Measurements from ENCODE around the gene NRXN3. TPM values are rescaled to one million over a fixed set of nuclear protein-coding genes. Genes with fewer than 3 reads are reported as not detected.

Gene NRXN3
- total and polyA plus RNA-seq, 2 donors (not counting 1 experiment from before 2014, with no cell fraction given): not detected

- no peaks in the 10 kb centered on the region for H3K4me1 Mint-ChIP-seq
- H3K36me3 ChIP-seq (replicated peaks in 1 of 2; ENCODE audit: control extremely low read depth in 1 of 2, control insufficient read depth in 1 of 2, extremely low read depth in 1 of 2, insufficient read depth in 2 of 2, low read length in 1 of 2): no peaks in the 10 kb centered on the region
- no peaks in the 10 kb centered on the region for H3K9me3 Mint-ChIP-seq (ENCODE audit: insufficient read depth)
- no peak overlapping the region for H3K4me3 ChIP-seq (ENCODE audit: control extremely low read depth in 1 of 5, extremely low read depth in 1 of 5, insufficient read depth in 1 of 5, low read depth in 2 of 5, low read length in 4 of 5)
- no peaks in the 10 kb centered on the region for H3K9me3 ChIP-seq (ENCODE audit: control extremely low read depth in 1 of 3, control insufficient read depth in 2 of 3, insufficient read depth in 1 of 3, low read length in 2 of 3)
- ChIA-PET CTCF (no interaction called here), POLR2A (no interaction called here)
- no peak for TF ChIP-seq CTCF (IDR thresholded peaks at IDR 0.05)
- no peak overlapping the region for H3K4me2 ChIP-seq (replicated peaks; ENCODE audit: low read depth, low read length, poor library complexity, severe bottlenecking)
- no peaks in the 10 kb centered on the region for H3K79me2 ChIP-seq (ENCODE audit: control insufficient read depth, insufficient read depth, low read length)
- DNase-seq (no peak), ATAC-seq (ENCODE audit: low read depth) (no peak)
- H3K27ac ChIP-seq (ENCODE audit: low read length in 2 of 2): no peak overlapping the region
- intact Hi-C loops (cut with micrococcal nuclease): no loop called here
- H3K4me3 Mint-ChIP-seq: no peak overlapping the region
- no peak overlapping the region for H2AFZ ChIP-seq (ENCODE audit: insufficient read depth, low read depth, low read length, poor library complexity, severe bottlenecking)
- H3K27ac Mint-ChIP-seq: no peak overlapping the region
- H3K4me1 ChIP-seq (ENCODE audit: control insufficient read depth in 2 of 2, insufficient read depth in 2 of 2, low read length in 2 of 2): no peaks in the 10 kb centered on the region
- no peak overlapping the region for H3K9ac ChIP-seq (ENCODE audit: low read length)
- H4K20me1 ChIP-seq (ENCODE audit: control insufficient read depth, insufficient read depth, low read length, poor library complexity, severe bottlenecking): no peaks in the 10 kb centered on the region
- H3K27me3 ChIP-seq (replicated peaks in 1 of 4; ENCODE audit: control extremely low read depth in 1 of 4, control insufficient read depth in 3 of 4, insufficient read depth in 4 of 4, low read length in 3 of 4): no peaks in the 10 kb centered on the region
- 83% methylated on average over 7 of the region's 11 CpGs for WGBS (ENCODE audit: insufficient coverage)
- no peaks in the 10 kb centered on the region for H3K27me3 Mint-ChIP-seq
Measured at GRCh38 chr14:79712302-79712950, 1542.3 kb downstream of the NRXN3 start.

GRCh38 chr14:79721399-79722084, 1551.4 kb downstream of the NRXN3 start:
- no peak overlapping the region for H3K27ac Mint-ChIP-seq
- Histone ChIP-seq H3K4me3 (ENCODE audit: control extremely low read depth in 1 of 5, extremely low read depth in 1 of 5, insufficient read depth in 1 of 5, low read depth in 2 of 5, low read length in 4 of 5) (no peak overlapping the region), H3K36me3 (replicated peaks in 1 of 2; ENCODE audit: control extremely low read depth in 1 of 2, control insufficient read depth in 1 of 2, extremely low read depth in 1 of 2, insufficient read depth in 2 of 2, low read length in 1 of 2) (no peaks in the 10 kb centered on the region), H4K20me1 (ENCODE audit: control insufficient read depth, insufficient read depth, low read length, poor library complexity, severe bottlenecking) (no peaks in the 10 kb centered on the region), H3K27ac (ENCODE audit: low read length in 2 of 2) (no peak overlapping the region), H3K4me2 (replicated peaks; ENCODE audit: low read depth, low read length, poor library complexity, severe bottlenecking) (no peak overlapping the region), H3K4me1 (ENCODE audit: control insufficient read depth in 2 of 2, insufficient read depth in 2 of 2, low read length in 2 of 2) (no peaks in the 10 kb centered on the region), H3K9me3 (ENCODE audit: control extremely low read depth in 1 of 3, control insufficient read depth in 2 of 3, insufficient read depth in 1 of 3, low read length in 2 of 3) (no peaks in the 10 kb centered on the region), H3K79me2 (ENCODE audit: control insufficient read depth, insufficient read depth, low read length) (no peaks in the 10 kb centered on the region), H3K27me3 (replicated peaks in 1 of 4; ENCODE audit: control extremely low read depth in 1 of 4, control insufficient read depth in 3 of 4, insufficient read depth in 4 of 4, low read length in 3 of 4) (no peaks in the 10 kb centered on the region), H3K9ac (ENCODE audit: low read length) (no peak overlapping the region), H2AFZ (ENCODE audit: insufficient read depth, low read depth, low read length, poor library complexity, severe bottlenecking) (no peak overlapping the region)
- H3K27me3 Mint-ChIP-seq: no peaks in the 10 kb centered on the region
- ChIA-PET CTCF (no interaction called here), POLR2A (no interaction called here)
- H3K4me3 Mint-ChIP-seq: no peak overlapping the region
- H3K4me1 Mint-ChIP-seq: no peaks in the 10 kb centered on the region
- WGBS (ENCODE audit: insufficient coverage): 97% methylated on average over 4 of the region's 5 CpGs
- intact Hi-C loops (cut with micrococcal nuclease): no loop called here
- peaks cover 2% of the 10 kb centered on the region for H3K9me3 Mint-ChIP-seq (ENCODE audit: insufficient read depth)
- DNase-seq (no peak), ATAC-seq (ENCODE audit: low read depth) (no peak)
- TF ChIP-seq CTCF (IDR thresholded peaks at IDR 0.05): no peak
- no peak for TF ChIP-seq EZH2 (IDR thresholded peaks at IDR 0.05; ENCODE audit: borderline replicate concordance, insufficient read depth, low read depth, low read length, poor library complexity, severe bottlenecking)
